C4-2B (cell line): ENCODE data around the gene NPLOC4.

Experiments
- H3K27ac ChIP-seq: fragments of 450-650 bp; 2 replicates; pipeline ENCODE4 v1.5.1; 2017
- CTCF ChIP-seq: fragments of 450-650 bp; conservative IDR thresholded peaks from 2 replicates; pipeline ENCODE4 v1.5.1; 2017; ENCODE audit warnings: mild to moderate bottlenecking
- ZFX ChIP-seq: fragments of 450-650 bp; IDR thresholded peaks from 2 replicates; pipeline ENCODE4 v1.6.1; 2017

Gene NPLOC4

GRCh38 chr17:81652906-81653771 lies 16.2 kb upstream of the NPLOC4 start:
- TF ChIP-seq CTCF (no peak), ZFX (no peak)

GRCh38 chr17:81651692-81652091 lies 14.8 kb upstream of the NPLOC4 start:
- no peak overlapping the region for H3K27ac ChIP-seq
- TF ChIP-seq ZFX (no peak), CTCF (no peak)

More at GRCh38 chr17:81652906-81653771, 16.2 kb upstream of the NPLOC4 start:
- no peak overlapping the region for H3K27ac ChIP-seq

- H3K27ac ChIP-seq: no peak overlapping the region
- TF ChIP-seq ZFX (no peak), CTCF (no peak)
These were observed 14.0 kb upstream of the NPLOC4 start for GRCh38 chr17:81650951-81651350.

- no peak for TF ChIP-seq CTCF
- no peak for TF ChIP-seq ZFX
- H3K27ac ChIP-seq: no peak overlapping the region
These were observed 11.8 kb upstream of the NPLOC4 start for GRCh38 chr17:81648707-81649085.

GRCh38 chr17:81648013-81648706 lies 11.2 kb upstream of the NPLOC4 start:
- TF ChIP-seq CTCF (no peak), ZFX (no peak)
- H3K27ac ChIP-seq: no peak overlapping the region

GRCh38 chr17:81647640-81648012 lies 10.7 kb upstream of the NPLOC4 start:
- H3K27ac ChIP-seq: no peak overlapping the region
- TF ChIP-seq ZFX (no peak), CTCF (no peak)

- no peak overlapping the region for H3K27ac ChIP-seq
- no peak for TF ChIP-seq CTCF
- TF ChIP-seq ZFX: no peak
These were observed 10.1 kb upstream of the NPLOC4 start for GRCh38 chr17:81646869-81647600.
